COR-L47 (cell line): Measurements from ENCODE around the gene MARCHF10.
"Not testable (repeated sequence)": the region's sequence is repeated elsewhere in the genome, so short reads cannot be mapped to it uniquely, and the experiment has no call there.

ENCODE experiments used
- DNase-seq: peaks from one replicate; lab custom pipeline; 2025; lab: John Stamatoyannopoulos, UW

MARCHF10 gene

GRCh38 chr17:62696726-62697490 lies 111.2 kb downstream of the MARCHF10 start:
- DNase-seq, result no peak

GRCh38 chr17:62696256-62696655 lies 111.9 kb downstream of the MARCHF10 start:
- no peak for DNase-seq

- DNase-seq, result not testable (repeated sequence)
Measured at GRCh38 chr17:62695093-62695738, 112.9 kb downstream of the MARCHF10 start.

- DNase-seq, result no peak
Measured at GRCh38 chr17:62693616-62694409, 114.3 kb downstream of the MARCHF10 start.

- DNase-seq, result no peak
Measured at GRCh38 chr17:62692721-62693431, 115.2 kb downstream of the MARCHF10 start.

- peak; percentile 43 for DNase-seq
Measured at GRCh38 chr17:62692159-62692651, 115.9 kb downstream of the MARCHF10 start.

GRCh38 chr17:62691589-62691915 lies 116.6 kb downstream of the MARCHF10 start:
- not testable (repeated sequence) for DNase-seq

- DNase-seq, result no peak
Measured at GRCh38 chr17:62690168-62690897, 117.8 kb downstream of the MARCHF10 start.

GRCh38 chr17:62689441-62690167 lies 118.5 kb downstream of the MARCHF10 start:
- no peak for DNase-seq

GRCh38 chr17:62688398-62689160 lies 119.5 kb downstream of the MARCHF10 start:
- peak; percentile 33 for DNase-seq

GRCh38 chr17:62687997-62688396 lies 120.1 kb downstream of the MARCHF10 start:
- DNase-seq, result no peak

GRCh38 chr17:62684179-62684578 lies 123.9 kb downstream of the MARCHF10 start:
- no peak for DNase-seq

GRCh38 chr17:62681939-62682381 lies 126.2 kb downstream of the MARCHF10 start:
- DNase-seq, result no peak

- DNase-seq, result no peak
Measured at GRCh38 chr17:62681061-62681938, 126.8 kb downstream of the MARCHF10 start.

GRCh38 chr17:62680541-62681052 lies 127.5 kb downstream of the MARCHF10 start:
- DNase-seq, result no peak

- DNase-seq, result no peak
Measured at GRCh38 chr17:62679866-62680377, 128.2 kb downstream of the MARCHF10 start.

- no peak for DNase-seq
Measured at GRCh38 chr17:62678214-62678919, 129.7 kb downstream of the MARCHF10 start.
